Peyer's patch (tissue), 4 donors: Measurements from ENCODE around the gene ZNF548. TPM values are rescaled to one million over a fixed set of nuclear protein-coding genes. Genes with fewer than 3 reads are reported as not detected.
A peak's percentile ranks its signal among the peaks of the same experiment; 100 is the strongest.
"Not testable (repeated sequence)": the region's sequence is repeated elsewhere in the genome, so short reads cannot be mapped to it uniquely, and the experiment has no call there.

Experiments used
- DNase-seq, 3 donors: peaks; one replicate each; pipeline ENCODE4 v3.0.0-alpha.2; 2017 to 2019
- H3K27ac ChIP-seq, 4 donors: fragments of 200-600 bp; sonication (generic); one replicate each; pipeline ENCODE4 v1.5.1; 2016 to 2019
- H3K27me3 ChIP-seq, 2 donors: fragments of 200-600 bp; sonication (generic); one replicate each; pipeline ENCODE4 v1.5.1; 2019
- H3K36me3 ChIP-seq, 3 donors: fragments of 200-600 bp; sonication (generic); one replicate each; pipeline ENCODE4 v1.5.1; 2016 to 2019
- H3K4me1 ChIP-seq, 4 donors: fragments of 200-600 bp; sonication (generic); one replicate each; pipeline ENCODE4 v1.5.1; 2016 to 2019
- H3K4me3 ChIP-seq, 4 donors: fragments of 200-600 bp; sonication (generic); 1 replicate in 3 of 4; 2 replicates in 1 of 4; pipeline ENCODE4 v1.5.1; 2016 to 2019; ENCODE audit warnings: mild to moderate bottlenecking in 1 of 4
- H3K9me3 ChIP-seq, 4 donors: fragments of 200-600 bp; sonication (generic); one replicate each; pipeline ENCODE4 v1.5.1; 2016 to 2019; ENCODE audit warnings: mild to moderate bottlenecking in 1 of 4
- POLR2A ChIP-seq, 2 donors: fragments of 450-650 bp; IDR thresholded peaks; one replicate each; pipeline ENCODE4 v1.5.1; 2017; ENCODE audit warnings: antibody characterized with exemption in 2 of 2, mild to moderate bottlenecking in 2 of 2, moderate library complexity in 2 of 2
- total RNA-seq, 4 donors: library from RNA; depleted of rRNA; stranded (reverse); fragments of >200 nt; gene quantifications; one replicate each; pipeline ENCODE4 v1.1.0, GENCODE V29; 2016
- TF ChIP-seq, protein P1 (sequence below), 6 experiments: fragments of 450-650 bp in 4 of 6; fragments of 200-600 bp in 2 of 6; sonication (generic) in 1 of 6; IDR thresholded peaks; one replicate each; pipeline ENCODE4 v1.5.1; 2017 to 2019; ENCODE audit warnings: antibody characterized with exemption in 6 of 6, mild to moderate bottlenecking in 3 of 6, moderate library complexity in 1 of 6

Gene ZNF548
- total RNA-seq, 4 donors from 2014 or later: 10.7 to 47.9 (median 20.7) TPM

DNA sequence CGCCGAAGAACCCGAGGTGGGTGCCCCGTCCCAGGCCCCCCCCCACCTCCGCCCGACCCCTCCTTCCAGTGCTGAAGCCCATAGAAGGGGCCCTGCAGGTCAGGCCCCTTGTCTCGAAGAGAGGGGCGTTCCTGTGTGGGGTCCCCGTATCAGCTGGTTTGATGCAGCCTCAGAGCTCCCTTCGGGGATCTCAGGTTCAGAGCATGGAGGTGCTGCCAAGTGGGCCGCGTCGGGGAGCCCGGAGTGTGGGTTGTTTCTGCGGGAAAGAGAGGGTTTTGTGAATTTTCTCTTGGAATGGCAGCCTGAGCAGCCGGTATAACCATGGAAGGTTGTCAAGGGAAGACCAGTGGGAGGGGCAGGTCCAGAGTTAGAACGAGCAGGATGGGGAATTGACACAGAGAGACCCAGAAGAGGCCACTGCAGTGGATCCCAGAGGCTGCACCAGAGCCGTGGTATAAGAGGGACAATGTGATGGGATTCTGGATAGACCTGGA lies 25.9 kb upstream of the ZNF548 start:
- Histone ChIP-seq H3K27ac (peak overlapping the region; percentile 82 to 96 (median 92)), H3K4me1 (peaks cover 0 to 10% (median 0%) of the 10 kb centered on the region in 4 donors), H3K27me3 (no peaks in the 10 kb centered on the region), H3K9me3 (peaks cover 0 to 17% (median 2%) of the 10 kb centered on the region in 4 donors), H3K36me3 (no peaks in the 10 kb centered on the region), H3K4me3 (peak overlapping the region; percentile 75 to 92 (median 82))
- peak in 1 of 3 donors; percentile 17 for DNase-seq
- TF ChIP-seq POLR2A (IDR thresholded peaks at IDR 0.05): no peak
- TF ChIP-seq, protein P1, sequence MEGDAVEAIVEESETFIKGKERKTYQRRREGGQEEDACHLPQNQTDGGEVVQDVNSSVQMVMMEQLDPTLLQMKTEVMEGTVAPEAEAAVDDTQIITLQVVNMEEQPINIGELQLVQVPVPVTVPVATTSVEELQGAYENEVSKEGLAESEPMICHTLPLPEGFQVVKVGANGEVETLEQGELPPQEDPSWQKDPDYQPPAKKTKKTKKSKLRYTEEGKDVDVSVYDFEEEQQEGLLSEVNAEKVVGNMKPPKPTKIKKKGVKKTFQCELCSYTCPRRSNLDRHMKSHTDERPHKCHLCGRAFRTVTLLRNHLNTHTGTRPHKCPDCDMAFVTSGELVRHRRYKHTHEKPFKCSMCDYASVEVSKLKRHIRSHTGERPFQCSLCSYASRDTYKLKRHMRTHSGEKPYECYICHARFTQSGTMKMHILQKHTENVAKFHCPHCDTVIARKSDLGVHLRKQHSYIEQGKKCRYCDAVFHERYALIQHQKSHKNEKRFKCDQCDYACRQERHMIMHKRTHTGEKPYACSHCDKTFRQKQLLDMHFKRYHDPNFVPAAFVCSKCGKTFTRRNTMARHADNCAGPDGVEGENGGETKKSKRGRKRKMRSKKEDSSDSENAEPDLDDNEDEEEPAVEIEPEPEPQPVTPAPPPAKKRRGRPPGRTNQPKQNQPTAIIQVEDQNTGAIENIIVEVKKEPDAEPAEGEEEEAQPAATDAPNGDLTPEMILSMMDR (IDR thresholded peaks at IDR 0.05): no peak

DNA sequence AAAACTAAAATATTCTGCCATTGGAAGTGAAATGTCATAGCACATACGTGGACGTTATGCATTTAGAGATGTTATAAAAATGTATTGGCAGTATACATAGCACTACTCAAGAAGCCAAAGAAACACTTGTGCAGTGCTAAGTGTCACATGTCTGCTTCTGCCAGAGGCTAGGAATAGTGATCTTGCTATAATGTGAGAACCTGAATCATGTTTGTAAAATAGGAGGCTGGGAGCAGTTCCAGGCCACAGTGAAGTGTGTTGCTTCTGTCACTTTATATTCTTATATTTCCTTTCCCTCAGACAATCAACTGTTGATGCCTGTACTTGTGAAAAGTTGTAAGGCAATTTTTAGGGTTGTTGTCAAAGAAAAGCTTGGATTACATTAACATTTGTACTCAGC lies 22.9 kb upstream of the ZNF548 start:
- Histone ChIP-seq H3K4me1 (peaks cover 0 to 10% (median 0%) of the 10 kb centered on the region in 4 donors), H3K9me3 (peaks cover 0 to 6% (median 2%) of the 10 kb centered on the region in 4 donors), H3K27me3 (no peaks in the 10 kb centered on the region), H3K4me3 (no peak overlapping the region), H3K36me3 (peaks cover 0 to 2% (median 0%) of the 10 kb centered on the region in 3 donors), H3K27ac (no peak overlapping the region)
- DNase-seq: no peak
- TF ChIP-seq, protein P1 (IDR thresholded peaks at IDR 0.05): no peak
- no peak for TF ChIP-seq POLR2A (IDR thresholded peaks at IDR 0.05)

DNA sequence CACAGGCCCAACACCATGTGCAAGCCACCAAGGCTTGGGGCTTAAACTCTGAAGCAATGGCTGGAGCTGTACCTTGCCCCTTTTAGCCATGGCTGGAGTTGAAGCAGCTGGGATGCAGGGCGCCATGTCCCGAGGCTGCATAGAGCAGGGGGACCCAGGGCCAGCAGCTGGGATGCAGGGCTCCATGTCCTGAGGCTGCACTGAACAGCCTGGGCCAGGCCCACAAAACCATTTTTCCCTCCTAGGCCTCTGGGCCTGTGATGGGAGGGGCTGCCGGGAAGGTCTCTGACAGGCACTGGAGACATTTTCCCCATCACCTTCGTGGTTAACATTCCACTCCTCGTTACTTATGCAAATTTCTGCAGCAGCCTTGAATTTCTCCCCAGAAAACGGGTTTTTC lies 15.5 kb upstream of the ZNF548 start:
- Histone ChIP-seq H3K36me3 (peaks cover 0 to 51% (median 0%) of the 10 kb centered on the region in 3 donors), H3K4me1 (no peaks in the 10 kb centered on the region), H3K4me3 (no peak overlapping the region), H3K9me3 (peaks cover 0 to 40% (median 14%) of the 10 kb centered on the region in 4 donors), H3K27me3 (no peaks in the 10 kb centered on the region), H3K27ac (no peak overlapping the region)
- TF ChIP-seq, protein P1 (IDR thresholded peaks at IDR 0.05): no peak
- no peak for TF ChIP-seq POLR2A (IDR thresholded peaks at IDR 0.05)
- no peak for DNase-seq

DNA sequence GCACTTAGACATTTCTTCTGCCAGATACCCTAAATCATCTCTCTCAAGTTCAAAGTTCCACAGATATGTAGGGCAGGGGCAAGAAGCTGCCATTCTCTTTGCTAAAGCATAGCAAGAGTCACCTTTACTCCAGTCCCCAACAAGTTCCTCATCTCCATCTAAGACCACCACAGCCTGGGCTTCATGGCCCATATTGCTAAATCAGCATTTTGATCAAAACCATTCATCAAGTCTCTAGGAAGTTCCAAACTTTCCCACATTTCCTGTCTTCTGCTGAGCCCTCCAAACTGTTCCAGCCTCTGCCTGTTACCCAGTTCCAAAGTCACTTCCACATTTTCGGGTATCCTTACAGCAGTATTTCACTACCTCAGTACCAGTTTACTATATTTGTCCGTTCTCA lies 15.0 kb upstream of the ZNF548 start:
- Histone ChIP-seq H3K9me3 (peaks cover 0 to 40% (median 15%) of the 10 kb centered on the region in 4 donors), H3K36me3 (peaks cover 0 to 51% (median 0%) of the 10 kb centered on the region in 3 donors)
- not testable (repeated sequence) for H3K27me3 ChIP-seq, DNase-seq, H3K27ac ChIP-seq, H3K4me3 ChIP-seq, H3K4me1 ChIP-seq

DNA sequence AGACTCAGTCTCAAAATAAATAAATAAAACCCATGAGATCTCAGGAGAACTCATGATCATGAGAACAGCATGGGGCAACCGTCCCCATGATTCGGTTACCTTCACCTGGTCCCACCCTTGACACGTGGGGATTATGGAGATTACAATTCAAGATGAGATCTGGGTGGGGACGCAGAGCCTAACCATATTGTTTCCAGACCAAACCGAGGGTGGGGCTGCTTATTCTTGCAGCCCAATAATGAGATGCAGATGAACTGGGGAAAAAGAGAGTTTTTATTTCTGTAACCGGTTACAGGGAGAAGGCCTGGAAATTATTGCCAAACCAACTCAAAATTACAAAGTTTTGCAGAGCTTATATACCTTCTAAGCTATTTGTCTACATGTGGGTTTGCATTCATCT lies 13.5 kb upstream of the ZNF548 start:
- peaks cover 0 to 40% (median 17%) of the 10 kb centered on the region in 4 donors for H3K9me3 ChIP-seq
- H3K36me3 ChIP-seq: peaks cover 0 to 51% (median 0%) of the 10 kb centered on the region in 3 donors
- no peak overlapping the region for H3K4me3 ChIP-seq
- no peak for DNase-seq
- no peaks in the 10 kb centered on the region for H3K27me3 ChIP-seq
- H3K4me1 ChIP-seq: no peaks in the 10 kb centered on the region
- H3K27ac ChIP-seq: no peak overlapping the region
- TF ChIP-seq POLR2A (IDR thresholded peaks at IDR 0.05): no peak
- TF ChIP-seq, protein P1 (IDR thresholded peaks at IDR 0.05): no peak

DNA sequence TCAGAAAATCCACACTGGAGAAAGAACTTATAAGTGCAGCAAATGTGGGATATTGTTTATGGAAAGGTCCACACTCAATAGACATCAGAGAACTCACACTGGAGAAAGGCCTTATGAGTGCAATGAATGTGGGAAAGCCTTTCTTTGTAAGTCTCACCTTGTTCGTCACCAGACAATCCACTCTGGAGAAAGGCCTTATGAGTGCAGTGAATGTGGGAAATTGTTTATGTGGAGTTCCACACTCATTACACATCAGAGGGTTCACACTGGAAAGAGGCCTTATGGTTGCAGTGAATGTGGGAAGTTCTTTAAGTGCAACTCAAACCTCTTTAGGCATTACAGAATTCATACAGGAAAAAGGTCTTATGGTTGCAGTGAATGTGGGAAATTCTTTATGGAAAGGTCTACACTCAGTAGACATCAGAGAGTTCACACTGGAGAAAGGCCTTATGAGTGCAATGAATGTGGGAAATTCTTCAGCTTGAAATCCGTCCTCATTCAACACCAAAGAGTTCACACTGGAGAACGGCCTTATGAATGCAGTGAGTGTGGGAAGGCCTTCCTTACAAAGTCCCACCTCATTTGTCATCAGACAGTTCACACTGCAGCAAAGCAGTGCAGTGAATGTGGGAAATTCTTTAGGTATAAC lies 12.0 kb upstream of the ZNF548 start:
- Histone ChIP-seq H3K9me3 (peaks cover 0 to 42% (median 17%) of the 10 kb centered on the region in 4 donors), H3K4me1 (no peaks in the 10 kb centered on the region), H3K27ac (no peak overlapping the region), H3K27me3 (no peaks in the 10 kb centered on the region), H3K36me3 (peaks cover 0 to 40% (median 0%) of the 10 kb centered on the region in 3 donors), H3K4me3 (no peak overlapping the region)
- TF ChIP-seq, protein P1 (IDR thresholded peaks at IDR 0.05): no peak
- no peak for TF ChIP-seq POLR2A (IDR thresholded peaks at IDR 0.05)
- no peak for DNase-seq
